Brain microvascular endothelial cell (primary cell): Measurements from ENCODE around the gene NEK11.

Source experiments
- DNase-seq: peaks from one replicate; pipeline ENCODE4 v3.0.0-alpha.2; 2020
- H3K27ac ChIP-seq: fragments of 250-450 bp; sonication (Bioruptor Pico); 2 replicates; pipeline ENCODE4 v1.5.1; 2020; ENCODE audit warnings: mild to moderate bottlenecking, moderate library complexity
- H3K27me3 ChIP-seq: fragments of 250-450 bp; sonication (Bioruptor Pico); replicated peaks from 2 replicates; pipeline ENCODE4 v1.5.1; 2020; ENCODE audit warnings: mild to moderate bottlenecking
- H3K36me3 ChIP-seq: fragments of 250-450 bp; sonication (Bioruptor Pico); replicated peaks from 2 replicates; pipeline ENCODE4 v1.5.1; 2020; ENCODE audit warnings: mild to moderate bottlenecking
- H3K4me3 ChIP-seq: 2 replicates; pipeline ENCODE4 v1.5.1; 2011; ENCODE audit warnings: low read depth, mild to moderate bottlenecking, control low read depth, low read length, moderate library complexity
- CTCF ChIP-seq: IDR thresholded peaks from 2 replicates; pipeline ENCODE4 v1.5.1; 2011; ENCODE audit warnings: low read depth, mild to moderate bottlenecking, moderate library complexity, low read length, control low read depth, inconsistent platforms; ENCODE audit errors: missing control alignments
- in situ Hi-C: cut with HindIII; loops from 2 replicates; pipeline ENCODE4 v1.10.0; 2017; ENCODE audit warnings: low sequenced_read_pairs, low pct_ligation_motif_present

The NEK11 gene

GRCh38 chr3:130992344-130992743, 34.3 kb upstream of the NEK11 start:
- H3K4me3 ChIP-seq: no peak overlapping the region
- H3K36me3 ChIP-seq: peaks cover 31% of the 10 kb centered on the region
- in situ Hi-C loops: no loop called here
- no peak for TF ChIP-seq CTCF
- no peak overlapping the region for H3K27ac ChIP-seq
- H3K27me3 ChIP-seq: no peaks in the 10 kb centered on the region
- no peak for DNase-seq

DNA sequence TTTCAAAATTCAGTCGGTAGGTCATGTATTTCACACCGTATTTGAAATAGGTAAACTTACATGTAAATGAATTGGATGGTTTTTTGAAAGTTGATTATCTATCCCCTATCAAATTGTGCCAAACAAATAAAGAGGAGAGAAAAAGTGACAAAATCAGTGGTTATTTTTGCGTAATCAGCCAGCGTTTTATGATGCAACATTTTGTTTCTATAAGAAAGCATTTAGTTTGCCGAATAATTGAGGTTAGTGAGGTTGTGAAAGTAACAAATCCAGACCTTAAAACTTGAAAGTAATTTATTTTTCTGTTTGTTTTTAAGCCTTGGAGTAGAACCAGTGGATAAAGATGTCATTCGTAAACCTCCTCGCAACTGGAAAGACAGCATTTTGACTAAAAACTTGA, 29.4 kb upstream of the NEK11 start:
- TF ChIP-seq CTCF: no peak
- peaks cover 46% of the 10 kb centered on the region for H3K36me3 ChIP-seq
- H3K27ac ChIP-seq: no peak overlapping the region
- no peaks in the 10 kb centered on the region for H3K27me3 ChIP-seq
- H3K4me3 ChIP-seq: no peak overlapping the region
- DNase-seq: no peak
- in situ Hi-C loops: no loop called here

- Histone ChIP-seq H3K4me3 (no peak overlapping the region), H3K27me3 (no peaks in the 10 kb centered on the region), H3K27ac (no peak overlapping the region), H3K36me3 (peaks cover 36% of the 10 kb centered on the region)
- no peak for DNase-seq
- no peak for TF ChIP-seq CTCF
- in situ Hi-C loops: no loop called here
Observed at GRCh38 chr3:131001071-131001470, 25.6 kb upstream of the NEK11 start.

- no peak for DNase-seq
- peaks cover 18% of the 10 kb centered on the region for H3K36me3 ChIP-seq
- TF ChIP-seq CTCF: no peak
Observed at GRCh38 chr3:131004603-131005002, 22.1 kb upstream of the NEK11 start.

DNA sequence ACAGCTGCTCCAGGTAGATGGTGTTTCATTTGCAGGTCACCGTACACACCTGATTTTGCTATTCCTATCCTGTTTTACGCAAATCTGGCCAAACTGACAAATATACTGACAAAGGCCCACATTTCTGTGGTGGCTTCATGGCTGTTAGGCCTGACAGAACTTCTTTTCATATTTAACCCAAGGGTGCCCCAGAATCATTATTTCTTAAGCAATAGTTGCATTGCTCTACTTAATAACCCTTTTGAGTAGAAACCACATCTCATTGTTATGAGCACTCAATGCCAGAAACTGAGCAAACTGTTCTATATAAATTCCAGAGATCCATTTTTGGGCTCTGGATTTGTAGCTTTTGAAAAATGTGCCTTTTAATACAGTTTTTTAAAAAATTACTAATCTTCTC, 19.4 kb upstream of the NEK11 start:
- Histone ChIP-seq H3K27me3 (no peaks in the 10 kb centered on the region), H3K27ac (no peak overlapping the region), H3K4me3 (no peak overlapping the region), H3K36me3 (peaks cover 19% of the 10 kb centered on the region)
- no peak for TF ChIP-seq CTCF
- DNase-seq: no peak
- in situ Hi-C loops: no loop called here

More at GRCh38 chr3:131004603-131005002, 22.1 kb upstream of the NEK11 start:
- no peaks in the 10 kb centered on the region for H3K27me3 ChIP-seq
- no peak overlapping the region for H3K27ac ChIP-seq
- in situ Hi-C loops: no loop called here
- H3K4me3 ChIP-seq: no peak overlapping the region

DNA sequence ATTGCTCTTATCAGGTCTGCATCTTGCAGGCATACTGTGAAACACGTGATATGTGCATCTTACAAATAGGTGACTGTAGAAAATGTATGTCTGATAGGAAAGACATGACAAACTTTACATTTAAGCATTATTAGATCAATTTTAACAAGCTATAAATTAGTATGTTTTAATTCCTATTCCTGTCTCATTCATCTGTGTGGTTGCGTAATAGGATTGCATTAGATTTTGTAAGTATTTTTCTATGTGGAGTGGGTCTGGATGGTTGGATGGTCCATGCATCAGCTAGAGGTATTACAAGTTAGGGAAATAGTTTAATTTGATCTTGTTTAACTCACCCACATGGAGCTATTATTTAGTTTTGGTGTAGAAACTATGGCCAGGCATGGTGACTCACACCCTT, 18.9 kb upstream of the NEK11 start:
- no peak for DNase-seq
- no peak overlapping the region for H3K4me3 ChIP-seq
- H3K27me3 ChIP-seq: no peaks in the 10 kb centered on the region
- peaks cover 20% of the 10 kb centered on the region for H3K36me3 ChIP-seq
- in situ Hi-C loops: no loop called here
- no peak for TF ChIP-seq CTCF
- H3K27ac ChIP-seq: no peak overlapping the region
